Common myeloid progenitor, CD34-positive (primary cell): ENCODE data around the gene KRT5.
A peak's percentile ranks its signal among the peaks of the same experiment; 100 is the strongest.

ENCODE experiments used
- CTCF ChIA-PET: fragments of 350-600 bp; sonication (Branson Sonifier 250); formaldehyde crosslinking; loops from one replicate; lab custom pipeline; 2021; ENCODE audit warnings: antibody characterized with exemption; lab: Charles Lee
- POLR2A ChIA-PET: fragments of 350-600 bp; sonication (Branson Sonifier 250); formaldehyde crosslinking; loops from one replicate; lab custom pipeline; 2021; ENCODE audit warnings: antibody characterized with exemption; lab: Charles Lee
- DNase-seq, 3 donors: peaks; one replicate each; pipeline versions ENCODE4 v3.0.0 to v3.0.0-alpha.2; 2013
- H3K27ac ChIP-seq, 2 experiments: 1 replicate in 1 of 2; 2 replicates in 1 of 2; pipeline ENCODE4 v1.7.0; 2013; ENCODE audit warnings: inconsistent platforms in 2 of 2, low read length in 2 of 2, mild to moderate bottlenecking in 2 of 2, low read depth in 1 of 2, moderate library complexity in 1 of 2; ENCODE audit not compliant: severe bottlenecking in 2 of 2, insufficient read depth in 1 of 2, poor library complexity in 1 of 2
- H3K27me3 ChIP-seq, 5 experiments: replicated peaks in 2 of 5; 1 replicate in 3 of 5; 2 replicates in 2 of 5; pipeline versions ENCODE4 v1.6.1 to v1.7.0; 2013; ENCODE audit warnings: low read length in 4 of 5, mild to moderate bottlenecking in 2 of 5, moderate library complexity in 2 of 5, inconsistent platforms in 1 of 5; ENCODE audit not compliant: insufficient read depth in 5 of 5, control insufficient read depth in 4 of 5
- H3K36me3 ChIP-seq, 4 experiments: 1 replicate in 2 of 4; 2 replicates in 2 of 4; pipeline versions ENCODE4 v1.6.1 to v1.7.0; 2013; ENCODE audit warnings: low read length in 3 of 4, control low read depth in 1 of 4, mild to moderate bottlenecking in 1 of 4; ENCODE audit not compliant: control insufficient read depth in 4 of 4, insufficient read depth in 4 of 4
- H3K4me1 ChIP-seq, 4 experiments: 1 replicate in 3 of 4; 2 replicates in 1 of 4; pipeline versions ENCODE4 v1.6.1 to v1.7.1; 2013; ENCODE audit warnings: low read length in 3 of 4, mild to moderate bottlenecking in 3 of 4, control low read depth in 1 of 4, inconsistent platforms in 1 of 4, moderate library complexity in 1 of 4; ENCODE audit not compliant: control insufficient read depth in 4 of 4, insufficient read depth in 4 of 4; ENCODE audit errors: control extremely low read depth in 1 of 4
- H3K4me3 ChIP-seq, 7 experiments: 1 replicate in 4 of 7; 2 replicates in 3 of 7; pipeline versions ENCODE4 v1.5.1 to v1.7.0; 2013; ENCODE audit warnings: mild to moderate bottlenecking in 7 of 7, low read length in 6 of 7, moderate library complexity in 6 of 7, inconsistent platforms in 2 of 7, low read depth in 2 of 7, control low read depth in 1 of 7; ENCODE audit not compliant: insufficient read depth in 4 of 7, control insufficient read depth in 1 of 7; ENCODE audit errors: extremely low read depth in 1 of 7
- H3K9me3 ChIP-seq, 5 experiments: 1 replicate in 4 of 5; 2 replicates in 1 of 5; pipeline versions ENCODE4 v1.6.1 to v1.7.1; 2013; ENCODE audit warnings: low read length in 4 of 5, mild to moderate bottlenecking in 2 of 5, inconsistent platforms in 1 of 5, low read depth in 1 of 5, moderate library complexity in 1 of 5; ENCODE audit not compliant: control insufficient read depth in 4 of 5, insufficient read depth in 2 of 5; ENCODE audit errors: control extremely low read depth in 1 of 5
- WGBS: methylation state at CpG from one replicate; pipeline ENCODE4 v1.1.5; 2013; ENCODE audit not compliant: insufficient coverage; 5-methylcytosine and 5-hydroxymethylcytosine counted together

Gene KRT5

GRCh38 chr12:52515927-52516831 is 4.0 kb downstream of the KRT5 start:
- WGBS, result 97% methylated on average over 13 of the region's 15 CpGs
- no peak for DNase-seq
- POLR2A ChIA-PET, result no interaction called here
- CTCF ChIA-PET, result interaction anchor here (1.4 kb wide), 1 partner anchor 9 kb away, joined by 4 read pairs; no protein-coding TSS in a partner anchor
- peaks cover 0 to 2% (median 0%) of the 10 kb centered on the region in 5 experiments for H3K9me3 ChIP-seq
- no peak overlapping the region for H3K27ac ChIP-seq
- peaks cover 0 to 11% (median 3%) of the 10 kb centered on the region in 5 experiments for H3K27me3 ChIP-seq
- no peaks in the 10 kb centered on the region for H3K36me3 ChIP-seq
- no peaks in the 10 kb centered on the region for H3K4me1 ChIP-seq
- H3K4me3 ChIP-seq, result no peak overlapping the region

- no peak for DNase-seq
- Histone ChIP-seq H3K36me3 (no peaks in the 10 kb centered on the region), H3K4me1 (no peaks in the 10 kb centered on the region), H3K27me3 (peaks cover 0 to 8% (median 3%) of the 10 kb centered on the region in 5 experiments), H3K9me3 (peaks cover 0 to 3% (median 2%) of the 10 kb centered on the region in 5 experiments), H3K4me3 (no peak overlapping the region), H3K27ac (no peak overlapping the region)
- ChIA-PET CTCF (interaction anchor here (0.8 kb wide), 1 partner anchor 364 kb away, joined by 3 read pairs; no protein-coding TSS in a partner anchor), POLR2A (no interaction called here)
- WGBS, result 100% methylated on average over 1 of the region's 1 CpG
Observed at GRCh38 chr12:52515319-52515646, 4.9 kb downstream of the KRT5 start.

- Histone ChIP-seq H3K4me3 (no peak overlapping the region), H3K36me3 (no peaks in the 10 kb centered on the region), H3K27me3 (peaks cover 0 to 7% (median 3%) of the 10 kb centered on the region in 5 experiments), H3K4me1 (no peaks in the 10 kb centered on the region), H3K27ac (no peak overlapping the region), H3K9me3 (peaks cover 0 to 3% (median 2%) of the 10 kb centered on the region in 5 experiments)
- ChIA-PET CTCF (interaction anchor here (0.8 to 1.0 kb wide), 2 partner anchors 162 to 365 kb away, joined by 3 read pairs; no protein-coding TSS in a partner anchor), POLR2A (no interaction called here)
- WGBS, result 95% methylated on average over 13 of the region's 14 CpGs
- DNase-seq, result no peak
Observed at GRCh38 chr12:52514471-52515318, 5.5 kb downstream of the KRT5 start.

GRCh38 chr12:52513736-52514135 is 6.5 kb downstream of the KRT5 start:
- ChIA-PET POLR2A (no interaction called here), CTCF (interaction anchor here (1.0 kb wide), 1 partner anchor 163 kb away, joined by 3 read pairs; no protein-coding TSS in a partner anchor)
- Histone ChIP-seq H3K9me3 (peaks cover 0 to 3% (median 2%) of the 10 kb centered on the region in 5 experiments), H3K4me1 (no peaks in the 10 kb centered on the region), H3K27me3 (peaks cover 0 to 7% (median 2%) of the 10 kb centered on the region in 5 experiments), H3K27ac (no peak overlapping the region), H3K4me3 (no peak overlapping the region), H3K36me3 (no peaks in the 10 kb centered on the region)
- WGBS, result 96% methylated on average over 6 of the region's 6 CpGs
- no peak for DNase-seq

- CTCF ChIA-PET, result interaction anchor here (1.6 kb wide), 1 partner anchor 8 kb away, joined by 4 read pairs; no protein-coding TSS in a partner anchor
- Histone ChIP-seq H3K36me3 (no peaks in the 10 kb centered on the region), H3K4me3 (no peak overlapping the region), H3K9me3 (peaks cover 0 to 3% (median 2%) of the 10 kb centered on the region in 5 experiments), H3K4me1 (peaks cover 0 to 2% (median 0%) of the 10 kb centered on the region in 4 experiments), H3K27me3 (peaks cover 0 to 11% (median 0%) of the 10 kb centered on the region in 5 experiments), H3K27ac (no peak overlapping the region)
- WGBS, result 98% methylated on average over 5 of the region's 5 CpGs
- no peak for DNase-seq
- POLR2A ChIA-PET, result no interaction called here
Observed at GRCh38 chr12:52508211-52508610, 12.0 kb downstream of the KRT5 start.

- CTCF ChIA-PET, result interaction anchor here (0.7 to 2.0 kb wide), 11 partner anchors 10 to 142 kb away, joined by 3 to 12 read pairs (median 3); no protein-coding TSS in a partner anchor
- POLR2A ChIA-PET, result interaction anchor here (0.8 kb wide), 1 partner anchor 47 kb away, joined by 3 read pairs; no protein-coding TSS in a partner anchor
Observed at GRCh38 chr12:52506858-52507715, 13.1 kb downstream of the KRT5 start.

More at GRCh38 chr12:52506858-52507715, 13.1 kb downstream of the KRT5 start:
- no peak overlapping the region for H3K4me3 ChIP-seq
- DNase-seq, result peak; percentile 74 to 91 (median 90)
- no peaks in the 10 kb centered on the region for H3K36me3 ChIP-seq
- H3K4me1 ChIP-seq, result peaks cover 0 to 2% (median 0%) of the 10 kb centered on the region in 4 experiments
- H3K27me3 ChIP-seq, result peaks cover 0 to 17% (median 0%) of the 10 kb centered on the region in 5 experiments
- H3K27ac ChIP-seq, result no peak overlapping the region
- peaks cover 0 to 5% (median 2%) of the 10 kb centered on the region in 5 experiments for H3K9me3 ChIP-seq
- WGBS, result 18% methylated on average over 3 of the region's 4 CpGs
